Neuronal stem cell (in vitro differentiated cells): ENCODE results near the gene ATP5F1D.
"Not testable (repeated sequence)": the region's sequence is repeated elsewhere in the genome, so short reads cannot be mapped to it uniquely, and the experiment has no call there.

ENCODE experiments used
- DNase-seq: peaks from one replicate; pipeline ENCODE4 v3.0.0-alpha.2; 2013; ENCODE audit warnings: low spot score
- H2AFZ ChIP-seq: one replicate; pipeline ENCODE4 v1.6.1; 2013; ENCODE audit warnings: mild to moderate bottlenecking, low read length, inconsistent platforms
- H2AK5ac ChIP-seq: 2 replicates; pipeline ENCODE4 v1.6.1; 2013; ENCODE audit warnings: low read depth, mild to moderate bottlenecking, inconsistent platforms, low read length, moderate library complexity, mixed read lengths
- H2BK120ac ChIP-seq: 2 replicates; pipeline ENCODE4 v1.6.1; 2013; ENCODE audit warnings: low read depth, mild to moderate bottlenecking, inconsistent platforms, low read length, moderate library complexity, mixed read lengths
- H2BK12ac ChIP-seq: one replicate; pipeline ENCODE4 v1.6.1; 2013; ENCODE audit warnings: low read length, inconsistent platforms
- H2BK15ac ChIP-seq: 2 replicates; pipeline ENCODE4 v1.6.1; 2013; ENCODE audit warnings: mild to moderate bottlenecking, low read length, inconsistent platforms, mixed read lengths
- H2BK5ac ChIP-seq: one replicate; pipeline ENCODE4 v1.6.1; 2013; ENCODE audit warnings: inconsistent platforms, mild to moderate bottlenecking, low read length, moderate library complexity
- H3K14ac ChIP-seq: one replicate; pipeline ENCODE4 v1.6.1; 2013; ENCODE audit warnings: low read length, inconsistent platforms
- H3K18ac ChIP-seq: 2 replicates; pipeline ENCODE4 v1.6.1; 2013; ENCODE audit warnings: low read length, inconsistent platforms
- H3K23ac ChIP-seq: 2 replicates; pipeline ENCODE4 v1.6.1; 2013; ENCODE audit warnings: low read depth, mild to moderate bottlenecking, mixed read lengths, low read length, inconsistent platforms; ENCODE audit not compliant: poor library complexity
- H3K27ac ChIP-seq: replicated peaks from 3 replicates; pipeline ENCODE4 v1.5.1; 2013; ENCODE audit warnings: low read length, inconsistent platforms
- H3K27me3 ChIP-seq, 3 experiments: 2 replicates each; pipeline ENCODE4 v1.6.1; 2013; ENCODE audit warnings: low read length in 3 of 3, mild to moderate bottlenecking in 2 of 3, inconsistent platforms in 1 of 3, low read depth in 1 of 3, mixed read lengths in 1 of 3, moderate library complexity in 1 of 3; ENCODE audit not compliant: control insufficient read depth in 3 of 3, insufficient read depth in 3 of 3
- H3K36me3 ChIP-seq, 2 donors: replicated peaks in 1 of 2; 2 replicates each; pipeline ENCODE4 v1.6.1; 2013; ENCODE audit warnings: low read length in 2 of 2; ENCODE audit not compliant: control insufficient read depth in 2 of 2, insufficient read depth in 2 of 2
- H3K4ac ChIP-seq: 2 replicates; pipeline ENCODE4 v1.6.1; 2013; ENCODE audit warnings: inconsistent platforms, mild to moderate bottlenecking, low read length, moderate library complexity
- H3K4me1 ChIP-seq, 2 donors: 1 replicate in 1 of 2; 2 replicates in 1 of 2; pipeline ENCODE4 v1.6.1; 2013; ENCODE audit warnings: low read length in 2 of 2, low read depth in 1 of 2; ENCODE audit not compliant: control insufficient read depth in 2 of 2, insufficient read depth in 1 of 2
- H3K4me2 ChIP-seq: one replicate; pipeline ENCODE4 v1.6.1; 2013; ENCODE audit warnings: mild to moderate bottlenecking, low read length, inconsistent platforms; ENCODE audit not compliant: insufficient read depth, poor library complexity, severe bottlenecking
- H3K4me3 ChIP-seq, 2 donors: 2 replicates each; pipeline ENCODE4 v1.5.1; 2013; ENCODE audit warnings: low read length in 2 of 2, mild to moderate bottlenecking in 2 of 2, inconsistent platforms in 1 of 2, moderate library complexity in 1 of 2
- H3K79me1 ChIP-seq: one replicate; pipeline ENCODE4 v1.6.1; 2013; ENCODE audit warnings: low read depth, mild to moderate bottlenecking, inconsistent platforms, low read length, moderate library complexity
- H3K9ac ChIP-seq: one replicate; pipeline ENCODE4 v1.6.1; 2013; ENCODE audit warnings: mild to moderate bottlenecking, low read depth, low read length, inconsistent platforms; ENCODE audit not compliant: poor library complexity
- H3K9me3 ChIP-seq, 2 donors: replicated peaks in 1 of 2; 2 replicates each; pipeline versions ENCODE3 to v1.6.1; 2013; ENCODE audit warnings: low read length in 2 of 2, mild to moderate bottlenecking in 2 of 2, inconsistent platforms in 1 of 2, low read depth in 1 of 2, mixed read lengths in 1 of 2, moderate library complexity in 1 of 2; ENCODE audit not compliant: control insufficient read depth in 2 of 2, insufficient read depth in 1 of 2
- H4K8ac ChIP-seq: one replicate; pipeline ENCODE4 v1.6.1; 2013; ENCODE audit warnings: low read depth, mild to moderate bottlenecking, inconsistent platforms, low read length, moderate library complexity
- H4K91ac ChIP-seq: one replicate; pipeline ENCODE4 v1.6.1; 2013; ENCODE audit warnings: low read length, low read depth, mild to moderate bottlenecking, inconsistent platforms; ENCODE audit not compliant: poor library complexity
- WGBS, 2 donors: extraction: QIAGEN DNeasy Blood & Tissue Kit; methylation state at CpG; one replicate each; pipeline ENCODE4 v1.1.7; 2013; ENCODE audit warnings: missing lambda C conversion rate in 2 of 2, mixed read lengths in 1 of 2; ENCODE audit not compliant: insufficient read length in 2 of 2, insufficient replicate concordance in 1 of 2; ENCODE audit errors: extremely low coverage in 2 of 2; 5-methylcytosine and 5-hydroxymethylcytosine counted together

Gene ATP5F1D

GRCh38 chr19:1208830-1209229, 32.7 kb upstream of the ATP5F1D start:
- not testable (repeated sequence) for DNase-seq, H2BK120ac ChIP-seq, H2AK5ac ChIP-seq, H3K4me3 ChIP-seq, H3K27me3 ChIP-seq, H3K14ac ChIP-seq, H3K9ac ChIP-seq, H2BK12ac ChIP-seq, H3K4ac ChIP-seq, H4K91ac ChIP-seq, H4K8ac ChIP-seq, H3K4me2 ChIP-seq, H3K9me3 ChIP-seq, H2BK15ac ChIP-seq, H3K18ac ChIP-seq, H3K27ac ChIP-seq, H2AFZ ChIP-seq, H3K23ac ChIP-seq, H2BK5ac ChIP-seq
- peaks cover 9 to 56% of the 10 kb centered on the region in 2 donors for H3K36me3 ChIP-seq
- H3K4me1 ChIP-seq, result peaks cover 18% of the 10 kb centered on the region in 2 donors
- peaks cover 41% of the 10 kb centered on the region for H3K79me1 ChIP-seq
- no CpG with 5 or more reads among the region's 10 CpGs for WGBS, 2 donors

- Histone ChIP-seq H3K27me3 (no peaks in the 10 kb centered on the region), H3K4me2 (no peak overlapping the region), H2AK5ac (no peak overlapping the region), H3K27ac (no peak overlapping the region), H3K4ac (no peak overlapping the region), H4K8ac (no peak overlapping the region), H3K4me1 (peaks cover 22 to 23% of the 10 kb centered on the region in 2 donors), H3K9ac (no peak overlapping the region), H3K79me1 (peaks cover 52% of the 10 kb centered on the region), H2BK5ac (peak overlapping the region; percentile 72), H3K36me3 (peaks cover 9 to 61% of the 10 kb centered on the region in 2 donors), H3K4me3 (no peak overlapping the region), H3K23ac (no peak overlapping the region), H2BK120ac (no peak overlapping the region), H3K14ac (no peak overlapping the region), H2BK15ac (no peak overlapping the region), H2BK12ac (no peak overlapping the region), H2AFZ (no peak overlapping the region), H3K18ac (no peak overlapping the region), H3K9me3 (peaks cover 0 to 2% of the 10 kb centered on the region in 2 donors), H4K91ac (no peak overlapping the region)
- no peak for DNase-seq
- WGBS, 2 donors, result no CpG with 5 or more reads among the region's 13 CpGs
Observed at GRCh38 chr19:1210227-1210538, 31.4 kb upstream of the ATP5F1D start.

GRCh38 chr19:1211494-1212234, 29.9 kb upstream of the ATP5F1D start:
- peaks cover 9 to 61% of the 10 kb centered on the region in 2 donors for H3K36me3 ChIP-seq
- H2AK5ac ChIP-seq, result peak overlapping the region; percentile 52
- peak overlapping the region; percentile 89 for H3K23ac ChIP-seq
- H3K4me2 ChIP-seq, result no peak overlapping the region
- no peak overlapping the region for H3K4me3 ChIP-seq
- peaks cover 0 to 2% of the 10 kb centered on the region in 2 donors for H3K9me3 ChIP-seq
- H3K4me1 ChIP-seq, result peaks cover 23 to 25% of the 10 kb centered on the region in 2 donors
- no peak overlapping the region for H3K4ac ChIP-seq
- no peak overlapping the region for H2AFZ ChIP-seq
- no CpG with 5 or more reads among the region's 33 CpGs for WGBS, 2 donors
- H4K8ac ChIP-seq, result no peak overlapping the region
- H3K27ac ChIP-seq, result no peak overlapping the region
- H2BK15ac ChIP-seq, result no peak overlapping the region
- H2BK12ac ChIP-seq, result no peak overlapping the region
- H4K91ac ChIP-seq, result no peak overlapping the region
- peaks cover 51% of the 10 kb centered on the region for H3K79me1 ChIP-seq
- H3K18ac ChIP-seq, result no peak overlapping the region
- H2BK5ac ChIP-seq, result peak overlapping the region; percentile 66
- H3K27me3 ChIP-seq, result no peaks in the 10 kb centered on the region
- H2BK120ac ChIP-seq, result peak overlapping the region; percentile 72
- no peak for DNase-seq
- H3K9ac ChIP-seq, result peak overlapping the region; percentile 50
- H3K14ac ChIP-seq, result no peak overlapping the region

GRCh38 chr19:1213391-1214286, 27.9 kb upstream of the ATP5F1D start:
- no CpG with 5 or more reads among the region's 39 CpGs for WGBS, 2 donors

More at GRCh38 chr19:1213391-1214286, 27.9 kb upstream of the ATP5F1D start:
- Histone ChIP-seq H3K9me3 (peaks cover 0 to 2% of the 10 kb centered on the region in 2 donors), H2BK5ac (peak overlapping the region; percentile 66), H4K91ac (no peak overlapping the region), H3K27ac (no peak overlapping the region), H3K23ac (peak overlapping the region; percentile 65), H3K18ac (peak overlapping the region; percentile 8), H2BK15ac (peak overlapping the region; percentile 21), H3K4me2 (no peak overlapping the region), H3K4me3 (no peak overlapping the region), H2AFZ (no peak overlapping the region), H3K27me3 (no peaks in the 10 kb centered on the region), H3K14ac (peak overlapping the region; percentile 71), H2AK5ac (peak overlapping the region; percentile 78), H4K8ac (peak overlapping the region; percentile 48), H2BK120ac (peak overlapping the region; percentile 47), H2BK12ac (peak overlapping the region; percentile 42), H3K4me1 (peaks cover 13 to 21% of the 10 kb centered on the region in 2 donors), H3K36me3 (peaks cover 6 to 55% of the 10 kb centered on the region in 2 donors), H3K79me1 (peaks cover 53% of the 10 kb centered on the region), H3K4ac (no peak overlapping the region), H3K9ac (peak overlapping the region; percentile 60)
- no peak for DNase-seq
